OCI-LY1 (cell line): ENCODE results near the gene LLGL2.
"Not testable (repeated sequence)": the region's sequence is repeated elsewhere in the genome, so short reads cannot be mapped to it uniquely, and the experiment has no call there.

Experiments used
- H2AFZ ChIP-seq: fragments of 200-600 bp; sonication (generic), shearing (Covaris generic); 2 replicates; pipeline ENCODE4 v1.6.0; 2014; ENCODE audit warnings: antibody characterized with exemption, mild to moderate bottlenecking, low read length
- H3F3A ChIP-seq: fragments of 200-600 bp; sonication (generic), shearing (Covaris generic); 2 replicates; pipeline ENCODE4 v1.6.0; 2014; ENCODE audit warnings: mild to moderate bottlenecking, antibody characterized with exemption, low read length, moderate library complexity; ENCODE audit not compliant: insufficient read depth
- H3K27ac ChIP-seq: fragments of 200-600 bp; sonication (generic); 2 replicates; pipeline ENCODE4 v1.5.1; 2014; ENCODE audit warnings: low read length, mixed run types, mild to moderate bottlenecking, low read depth; ENCODE audit not compliant: poor library complexity, severe bottlenecking
- H3K27me3 ChIP-seq: fragments of 200-600 bp; sonication (generic); 2 replicates; pipeline ENCODE4 v1.6.0; 2014; ENCODE audit warnings: antibody characterized with exemption, mild to moderate bottlenecking, low read length, moderate library complexity; ENCODE audit not compliant: insufficient read depth
- H3K36me3 ChIP-seq: fragments of 200-600 bp; sonication (generic); 2 replicates; pipeline ENCODE4 v1.6.1; 2014; ENCODE audit warnings: mild to moderate bottlenecking, antibody characterized with exemption, low read length, moderate library complexity, mixed read lengths; ENCODE audit not compliant: insufficient read depth
- H3K4me1 ChIP-seq: fragments of 200-600 bp; sonication (generic); 2 replicates; pipeline ENCODE4 v1.5.1; 2014; ENCODE audit warnings: mild to moderate bottlenecking, low read length, moderate library complexity; ENCODE audit not compliant: insufficient read depth, severe bottlenecking
- H3K4me2 ChIP-seq: fragments of 200-600 bp; sonication (generic), shearing (Covaris generic); 2 replicates; pipeline ENCODE4 v1.6.1; 2014; ENCODE audit warnings: low read length
- H3K4me3 ChIP-seq: fragments of 200-600 bp; sonication (generic); 2 replicates; pipeline ENCODE4 v1.5.1; 2014; ENCODE audit warnings: low read length, low read depth, mild to moderate bottlenecking, mixed read lengths; ENCODE audit not compliant: poor library complexity, severe bottlenecking
- H3K79me2 ChIP-seq: fragments of 200-600 bp; shearing (Covaris generic); 2 replicates; pipeline ENCODE4 v1.6.1; 2016; ENCODE audit warnings: mixed run types, low read length, mixed read lengths; ENCODE audit not compliant: insufficient read depth
- H3K9ac ChIP-seq: fragments of 200-600 bp; sonication (generic), shearing (Covaris generic); 2 replicates; pipeline ENCODE4 v1.6.1; 2014; ENCODE audit warnings: mild to moderate bottlenecking, low read length, mixed read lengths
- H3K9me2 ChIP-seq: fragments of 200-600 bp; sonication (generic), shearing (Covaris generic); 2 replicates; pipeline ENCODE4 v1.6.1; 2014; ENCODE audit warnings: low read depth, mild to moderate bottlenecking, low read length, mixed read lengths
- H3K9me3 ChIP-seq: fragments of 200-600 bp; shearing (Covaris generic); 2 replicates; pipeline ENCODE4 v1.6.1; 2014; ENCODE audit warnings: low read length, mixed read lengths
- H4K20me1 ChIP-seq: fragments of 200-600 bp; sonication (generic), shearing (Covaris generic); 2 replicates; pipeline ENCODE4 v1.6.0; 2016; ENCODE audit warnings: mild to moderate bottlenecking, low read length; ENCODE audit not compliant: insufficient read depth
- CTCF ChIP-seq: fragments of 200-600 bp; sonication (generic), shearing (Covaris generic); IDR thresholded peaks from 2 replicates; pipeline ENCODE4 v1.5.1; 2017; ENCODE audit warnings: mild to moderate bottlenecking, antibody characterized with exemption, low read length, moderate library complexity, mixed read lengths
- EZH2 ChIP-seq: fragments of 200-600 bp; sonication (generic), shearing (Covaris generic); IDR thresholded peaks from 2 replicates; pipeline ENCODE4 v1.8.0; 2017; ENCODE audit warnings: borderline replicate concordance, mixed run types, mild to moderate bottlenecking, antibody characterized with exemption, low read length, moderate library complexity, mixed read lengths

Gene LLGL2

GRCh38 chr17:75518201-75518600, 7.3 kb upstream of the LLGL2 start:
- Histone ChIP-seq H3F3A (no peaks in the 10 kb centered on the region), H4K20me1 (no peaks in the 10 kb centered on the region), H3K9me2 (no peaks in the 10 kb centered on the region), H3K4me1 (peaks cover 24% of the 10 kb centered on the region), H3K9me3 (no peaks in the 10 kb centered on the region), H3K27ac (no peak overlapping the region), H2AFZ (no peak overlapping the region), H3K79me2 (no peaks in the 10 kb centered on the region), H3K4me2 (peak overlapping the region; percentile 80; the same call in 1 of the 2 replicates), H3K9ac (no peak overlapping the region), H3K27me3 (no peaks in the 10 kb centered on the region), H3K4me3 (no peak overlapping the region), H3K36me3 (peaks cover 7% of the 10 kb centered on the region; the same call in 1 of the 2 replicates)
- TF ChIP-seq CTCF: no peak
- TF ChIP-seq EZH2: no peak

GRCh38 chr17:75518983-75519537, 6.4 kb upstream of the LLGL2 start:
- no peaks in the 10 kb centered on the region for H3F3A ChIP-seq
- no peaks in the 10 kb centered on the region for H3K27me3 ChIP-seq
- H4K20me1 ChIP-seq: no peaks in the 10 kb centered on the region
- H3K36me3 ChIP-seq: peaks cover 7% of the 10 kb centered on the region; the same call in 1 of the 2 replicates
- no peaks in the 10 kb centered on the region for H3K9me3 ChIP-seq
- no peak overlapping the region for H3K9ac ChIP-seq
- no peak overlapping the region for H2AFZ ChIP-seq
- no peak overlapping the region for H3K27ac ChIP-seq
- H3K79me2 ChIP-seq: no peaks in the 10 kb centered on the region
- H3K4me2 ChIP-seq: no peak overlapping the region
- H3K9me2 ChIP-seq: no peaks in the 10 kb centered on the region
- H3K4me3 ChIP-seq: no peak overlapping the region
- TF ChIP-seq EZH2: no peak
- H3K4me1 ChIP-seq: peaks cover 24% of the 10 kb centered on the region

GRCh38 chr17:75520413-75520812, 5.1 kb upstream of the LLGL2 start:
- not testable (repeated sequence) for H3K36me3 ChIP-seq, H4K20me1 ChIP-seq, H3K27ac ChIP-seq, H3K27me3 ChIP-seq, H3K9me2 ChIP-seq, H3K79me2 ChIP-seq, H2AFZ ChIP-seq, H3K9ac ChIP-seq, H3F3A ChIP-seq, H3K9me3 ChIP-seq, H3K4me2 ChIP-seq, H3K4me3 ChIP-seq
- H3K4me1 ChIP-seq: peaks cover 24% of the 10 kb centered on the region

GRCh38 chr17:75521290-75521689, 4.2 kb upstream of the LLGL2 start:
- no peak overlapping the region for H3K4me2 ChIP-seq
- no peak overlapping the region for H3K9ac ChIP-seq
- H3K4me1 ChIP-seq: peaks cover 27% of the 10 kb centered on the region
- H3K4me3 ChIP-seq: no peak overlapping the region
- TF ChIP-seq EZH2 (no peak), CTCF (no peak)
- no peaks in the 10 kb centered on the region for H4K20me1 ChIP-seq
- H3K36me3 ChIP-seq: peaks cover 7% of the 10 kb centered on the region; the same call in 1 of the 2 replicates
- no peak overlapping the region for H2AFZ ChIP-seq
- no peaks in the 10 kb centered on the region for H3K9me3 ChIP-seq
- H3K9me2 ChIP-seq: no peaks in the 10 kb centered on the region
- H3K27me3 ChIP-seq: peaks cover 3% of the 10 kb centered on the region; the same call in 1 of the 2 replicates
- H3F3A ChIP-seq: no peaks in the 10 kb centered on the region
- no peaks in the 10 kb centered on the region for H3K79me2 ChIP-seq
- no peak overlapping the region for H3K27ac ChIP-seq
